22Rv1 (cell line): ENCODE measurements around the gene CA7.

Experiments used
- ZFX ChIP-seq: fragments of 450-650 bp; IDR thresholded peaks from 2 replicates; pipeline ENCODE4 v1.6.1; 2017; ENCODE audit warnings: antibody characterized with exemption, borderline replicate concordance
- TF ChIP-seq, protein P1 (sequence below): fragments of 450-650 bp; IDR thresholded peaks from 2 replicates; pipeline ENCODE4 v1.5.1; 2017; ENCODE audit warnings: mild to moderate bottlenecking

DNA sequence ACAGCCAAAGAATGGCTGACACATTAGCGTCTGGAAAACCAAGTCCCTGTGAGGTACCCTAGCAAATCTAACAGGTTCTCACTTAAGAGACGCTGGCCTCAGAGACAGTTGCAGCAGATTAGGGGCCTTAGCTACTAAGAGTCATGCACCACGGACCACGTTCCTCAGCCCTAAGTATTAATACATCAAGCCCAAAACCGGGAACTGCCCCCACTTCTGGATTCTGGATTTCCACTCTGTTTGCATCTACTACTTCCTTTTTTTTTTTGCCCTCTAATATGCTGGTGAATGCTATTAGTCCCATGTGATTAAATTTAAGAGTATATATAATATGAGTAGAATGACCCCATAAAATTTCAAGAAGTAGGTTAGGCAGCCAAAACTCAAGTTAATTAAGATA, 42.1 kb upstream of the CA7 start:
- TF ChIP-seq, protein P1, sequence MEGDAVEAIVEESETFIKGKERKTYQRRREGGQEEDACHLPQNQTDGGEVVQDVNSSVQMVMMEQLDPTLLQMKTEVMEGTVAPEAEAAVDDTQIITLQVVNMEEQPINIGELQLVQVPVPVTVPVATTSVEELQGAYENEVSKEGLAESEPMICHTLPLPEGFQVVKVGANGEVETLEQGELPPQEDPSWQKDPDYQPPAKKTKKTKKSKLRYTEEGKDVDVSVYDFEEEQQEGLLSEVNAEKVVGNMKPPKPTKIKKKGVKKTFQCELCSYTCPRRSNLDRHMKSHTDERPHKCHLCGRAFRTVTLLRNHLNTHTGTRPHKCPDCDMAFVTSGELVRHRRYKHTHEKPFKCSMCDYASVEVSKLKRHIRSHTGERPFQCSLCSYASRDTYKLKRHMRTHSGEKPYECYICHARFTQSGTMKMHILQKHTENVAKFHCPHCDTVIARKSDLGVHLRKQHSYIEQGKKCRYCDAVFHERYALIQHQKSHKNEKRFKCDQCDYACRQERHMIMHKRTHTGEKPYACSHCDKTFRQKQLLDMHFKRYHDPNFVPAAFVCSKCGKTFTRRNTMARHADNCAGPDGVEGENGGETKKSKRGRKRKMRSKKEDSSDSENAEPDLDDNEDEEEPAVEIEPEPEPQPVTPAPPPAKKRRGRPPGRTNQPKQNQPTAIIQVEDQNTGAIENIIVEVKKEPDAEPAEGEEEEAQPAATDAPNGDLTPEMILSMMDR = no peak
- TF ChIP-seq ZFX = no peak
